Left lung (tissue), 10 donors: ENCODE results near the gene SLC19A3. TPM values are rescaled to one million over a fixed set of nuclear protein-coding genes. Genes with fewer than 3 reads are reported as not detected.
"Not testable (repeated sequence)": the region's sequence is repeated elsewhere in the genome, so short reads cannot be mapped to it uniquely, and the experiment has no call there.

ENCODE experiments used
- ATAC-seq: fragments of 200-7000 bp; cut with Tn5 transposase; one replicate; pipeline ENCODE4 v1.9.1; 2020; ENCODE audit warnings: moderate library complexity
- DNase-seq, 4 donors: peaks; one replicate each; pipeline ENCODE4 v3.0.0-alpha.2; 2013 to 2020
- H3K27ac ChIP-seq, 2 donors: fragments of 200-600 bp; sonication (generic) in 1 of 2; one replicate each; pipeline versions ENCODE4 v1.5.0 to v1.8.0; 2020 to 2021
- H3K27me3 ChIP-seq, 2 donors: fragments of 200-600 bp; sonication (generic) in 1 of 2; one replicate each; pipeline versions ENCODE4 v1.5.0 to v1.8.0; 2020 to 2021
- H3K36me3 ChIP-seq, 2 donors: fragments of 200-600 bp; sonication (generic) in 1 of 2; one replicate each; pipeline versions ENCODE4 v1.5.0 to v1.8.0; 2020 to 2021
- H3K4me1 ChIP-seq, 2 donors: fragments of 200-600 bp; one replicate each; pipeline ENCODE4 v1.8.0; 2021
- H3K4me3 ChIP-seq, 2 donors: fragments of 200-600 bp; sonication (generic) in 1 of 2; one replicate each; pipeline versions ENCODE4 v1.5.0 to v1.8.0; 2020 to 2021; ENCODE audit warnings: mild to moderate bottlenecking in 1 of 2
- H3K9me3 ChIP-seq, 2 donors: fragments of 200-600 bp; sonication (generic) in 1 of 2; one replicate each; pipeline versions ENCODE4 v1.5.0 to v1.8.0; 2020 to 2021
- CTCF ChIP-seq, 2 donors: fragments of 200-600 bp; sonication (generic) in 1 of 2; IDR thresholded peaks; one replicate each; pipeline versions ENCODE4 v1.5.0 to v1.8.0; 2021; ENCODE audit warnings: antibody characterized with exemption in 2 of 2
- intact Hi-C, 2 donors: fragments of 100-400 bp; cut with DNase I; formaldehyde crosslinking; loops; one replicate each; pipeline versions ENCODE4 v1.11.2 to v1.14.2; 2022
- polyA plus RNA-seq, 6 donors: library from polyadenylated mRNA; unstranded; fragments of 120-200 nt; gene quantifications; one replicate each; pipeline ENCODE4 v1.2.1, GENCODE V29; 2013; ENCODE audit not compliant: insufficient read length in 6 of 6
- total RNA-seq, 2 donors: library from RNA; stranded (reverse); fragmentation: NEBNext Ultra II Directional; extraction: Animal tissue kit (Norgen Biotek cat#: 25700); gene quantifications; one replicate each; pipeline ENCODE4 v1.2.1, GENCODE V29; 2021
- donor health status: DM: no; HTN: yes; CAD: no.
- donor health status: DM: no; HTN: no; CAD: no.

The SLC19A3 gene
- total and polyA plus RNA-seq, 8 donors, result 6.2 to 32.5 (median 21.5) TPM

- intact Hi-C loops, result loop anchor here in 1 of 2 donors (10.0 kb wide), 1 partner anchor 357 kb away; no protein-coding TSS in a partner anchor
- no peaks in the 10 kb centered on the region for H3K27me3 ChIP-seq
- H3K36me3 ChIP-seq, result no peaks in the 10 kb centered on the region
- H3K27ac ChIP-seq, result no peak overlapping the region
- no peak for TF ChIP-seq CTCF (IDR thresholded peaks at IDR 0.05)
- H3K4me1 ChIP-seq, result peaks cover 6 to 7% of the 10 kb centered on the region in 2 donors
- DNase-seq (no peak), ATAC-seq (peak; percentile 65)
- no peak overlapping the region for H3K4me3 ChIP-seq
- H3K9me3 ChIP-seq, result no peaks in the 10 kb centered on the region
Measured at GRCh38 chr2:227761740-227762476, 44.1 kb upstream of the SLC19A3 start.

- no peak for TF ChIP-seq CTCF (IDR thresholded peaks at IDR 0.05)
- intact Hi-C loops, result loop anchor here in 1 of 2 donors (10.0 kb wide), 1 partner anchor 355 kb away; no protein-coding TSS in a partner anchor
- Histone ChIP-seq H3K4me3 (no peak overlapping the region), H3K27me3 (no peaks in the 10 kb centered on the region), H3K4me1 (no peaks in the 10 kb centered on the region), H3K36me3 (no peaks in the 10 kb centered on the region), H3K27ac (no peak overlapping the region), H3K9me3 (no peaks in the 10 kb centered on the region)
- no peak for DNase-seq
- ATAC-seq, result no peak
Measured at GRCh38 chr2:227759411-227760118, 41.7 kb upstream of the SLC19A3 start.

GRCh38 chr2:227756261-227756660 is 38.4 kb upstream of the SLC19A3 start:
- H3K4me3 ChIP-seq, H3K27ac ChIP-seq, H3K27me3 ChIP-seq, H3K36me3 ChIP-seq, DNase-seq, H3K4me1 ChIP-seq, intact Hi-C loops, H3K9me3 ChIP-seq, ATAC-seq: not testable (repeated sequence)

GRCh38 chr2:227748079-227748478 is 30.3 kb upstream of the SLC19A3 start:
- Histone ChIP-seq H3K36me3 (no peaks in the 10 kb centered on the region), H3K27ac (no peak overlapping the region), H3K9me3 (no peaks in the 10 kb centered on the region), H3K4me1 (no peaks in the 10 kb centered on the region), H3K27me3 (no peaks in the 10 kb centered on the region), H3K4me3 (no peak overlapping the region)
- TF ChIP-seq CTCF (IDR thresholded peaks at IDR 0.05), result no peak
- intact Hi-C loops, result no loop called here
- ATAC-seq (no peak), DNase-seq (no peak)

- Histone ChIP-seq H3K4me1 (no peaks in the 10 kb centered on the region), H3K4me3 (no peak within 1 kb of the TSS), H3K9me3 (no peaks in the 10 kb centered on the region), H3K27me3 (no peaks in the 10 kb centered on the region), H3K27ac (no peak within 1 kb of the TSS), H3K36me3 (no peaks in the 10 kb centered on the region)
- no peak for TF ChIP-seq CTCF (IDR thresholded peaks at IDR 0.05)
- ATAC-seq (no peak), DNase-seq (no peak)
- intact Hi-C loops, result no loop called here
Measured at GRCh38 chr2:227745594-227745993, 27.8 kb upstream of the SLC19A3 start, which contains the start of gene SCYGR8. Gene SCYGR8 (plus strand): TSS chr2:227745894. CDS start chr2:227745894, 0 bp downstream.

GRCh38 chr2:227740705-227741104 is 22.9 kb upstream of the SLC19A3 start:
- H3K4me3 ChIP-seq, H3K9me3 ChIP-seq, H3K27ac ChIP-seq, H3K36me3 ChIP-seq, ATAC-seq, DNase-seq, intact Hi-C loops, H3K4me1 ChIP-seq, H3K27me3 ChIP-seq: not testable (repeated sequence)
